Measurements from ENCODE around the gene MDH1B.
A peak's percentile ranks its signal among the peaks of the same experiment; 100 is the strongest.
"Not testable (repeated sequence)": the region's sequence is repeated elsewhere in the genome, so short reads cannot be mapped to it uniquely, and the experiment has no call there.

Gene MDH1B

DNA sequence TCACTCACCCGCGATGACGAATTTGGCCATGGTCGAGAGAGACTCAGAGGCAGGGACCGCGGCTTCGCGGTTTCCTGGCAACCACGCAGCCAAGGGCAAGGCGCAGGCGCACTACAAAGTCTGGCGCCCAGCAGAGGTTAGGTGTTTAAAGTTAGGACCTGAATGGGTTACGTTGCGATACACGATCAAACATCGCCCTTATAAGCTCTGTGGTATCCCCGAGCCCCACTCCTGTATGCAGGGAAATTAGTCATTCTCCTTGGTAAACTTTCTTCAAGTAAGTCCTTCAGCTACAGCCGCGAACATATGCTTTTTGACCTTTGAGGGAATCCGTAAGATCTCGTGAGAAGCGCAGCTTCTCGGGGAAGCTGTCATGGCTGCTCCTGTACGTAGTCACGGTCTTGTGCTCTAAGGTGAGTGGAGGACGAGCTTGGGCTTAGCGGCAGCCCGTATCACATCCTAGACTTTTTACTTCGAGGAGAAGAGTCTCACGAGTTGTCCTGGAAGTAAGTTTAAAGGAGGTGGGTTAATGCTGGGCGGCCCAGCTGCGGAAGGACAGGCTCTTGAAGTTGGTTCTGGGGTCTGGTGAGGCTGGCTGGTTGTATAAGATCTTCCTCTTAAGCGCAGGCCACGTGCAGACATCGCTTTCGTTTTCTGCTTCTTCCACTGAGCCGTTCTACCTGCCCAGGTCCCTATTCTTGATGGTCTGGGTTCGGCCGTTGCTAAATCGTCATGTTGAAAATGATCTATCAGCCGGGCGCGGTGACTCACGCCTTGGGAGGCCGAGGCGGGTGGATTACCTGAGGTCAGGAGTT, at the start of gene MDH1B, which contains the start of gene FASTKD2:
MDH1B (minus strand) TSS at position 87 of the 815 bp plus-strand sequence; CDS start at position 30, 57 bp downstream.
FASTKD2 (plus strand) TSS at position 365 of the 815 bp plus-strand sequence. CDS start 1,088 bp downstream, outside the sequence.
- DNase-seq, result peak; percentile 86

- DNase-seq, result no peak
These were observed 49.4 kb upstream of the MDH1B start for GRCh38 chr2:206814498-206814897.

DNA sequence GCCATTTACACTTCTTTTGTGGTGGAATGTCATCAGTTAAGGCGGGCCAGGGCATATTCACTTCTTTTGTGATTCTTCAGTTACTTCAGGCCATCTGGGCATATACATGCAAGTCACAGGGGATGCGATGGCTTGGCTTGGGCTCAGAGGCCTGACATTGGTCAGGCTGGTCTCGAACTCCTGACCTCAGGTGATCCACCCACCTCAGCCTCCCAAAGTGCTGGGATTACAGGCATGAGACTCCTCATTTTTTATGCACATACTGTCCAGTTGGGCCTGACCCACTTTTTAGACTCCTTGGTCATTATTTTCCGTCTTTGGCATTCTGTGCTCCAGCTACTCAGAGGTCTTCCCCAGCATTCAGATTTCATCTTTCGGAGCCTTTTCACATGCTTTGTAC, 47.3 kb upstream of the MDH1B start:
- DNase-seq, result not testable (repeated sequence)

DNA sequence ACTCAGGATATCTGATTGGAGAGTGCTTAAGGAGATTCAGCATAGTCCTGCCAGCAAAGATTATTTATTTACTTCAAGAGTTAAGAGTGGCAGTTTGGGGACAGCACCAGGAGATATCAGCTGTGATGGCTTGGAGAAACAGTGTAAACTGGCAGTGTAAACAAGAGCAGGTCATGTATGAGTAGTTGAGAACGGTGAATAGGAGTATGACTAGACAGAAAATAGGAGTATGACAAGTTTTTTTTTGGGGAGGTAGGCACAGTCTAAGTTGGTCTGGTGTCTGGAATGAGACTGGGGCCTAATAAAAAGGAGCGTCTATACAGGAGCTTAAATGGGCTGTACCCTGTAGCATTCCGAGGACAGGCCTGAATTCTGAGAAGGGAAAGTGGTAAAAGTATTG, 42.5 kb upstream of the MDH1B start:
- DNase-seq, result not testable (repeated sequence)

- DNase-seq, result peak; percentile 72
These were observed 40.9 kb upstream of the MDH1B start for GRCh38 chr2:206805887-206806607.

DNA sequence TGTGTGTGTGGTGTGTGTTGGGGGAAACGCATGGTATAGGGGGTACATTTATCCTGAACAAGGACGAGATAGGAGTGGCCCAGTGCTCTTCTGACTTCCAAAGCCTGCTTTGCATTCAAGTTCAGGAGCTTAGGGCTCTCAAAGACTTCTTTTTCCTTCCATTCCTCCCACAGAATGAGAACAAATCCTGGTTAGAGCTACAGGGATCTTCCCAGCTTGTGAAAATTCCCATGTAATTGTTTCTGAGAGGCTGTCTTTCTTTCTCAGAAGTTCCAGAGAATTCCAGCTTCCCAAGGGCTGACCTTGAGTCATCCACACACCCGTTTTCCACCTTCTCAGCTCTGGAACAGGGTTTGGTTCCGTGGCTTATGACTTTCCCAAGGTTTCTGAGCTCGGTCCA, 39.2 kb upstream of the MDH1B start:
- DNase-seq, result no peak

DNA sequence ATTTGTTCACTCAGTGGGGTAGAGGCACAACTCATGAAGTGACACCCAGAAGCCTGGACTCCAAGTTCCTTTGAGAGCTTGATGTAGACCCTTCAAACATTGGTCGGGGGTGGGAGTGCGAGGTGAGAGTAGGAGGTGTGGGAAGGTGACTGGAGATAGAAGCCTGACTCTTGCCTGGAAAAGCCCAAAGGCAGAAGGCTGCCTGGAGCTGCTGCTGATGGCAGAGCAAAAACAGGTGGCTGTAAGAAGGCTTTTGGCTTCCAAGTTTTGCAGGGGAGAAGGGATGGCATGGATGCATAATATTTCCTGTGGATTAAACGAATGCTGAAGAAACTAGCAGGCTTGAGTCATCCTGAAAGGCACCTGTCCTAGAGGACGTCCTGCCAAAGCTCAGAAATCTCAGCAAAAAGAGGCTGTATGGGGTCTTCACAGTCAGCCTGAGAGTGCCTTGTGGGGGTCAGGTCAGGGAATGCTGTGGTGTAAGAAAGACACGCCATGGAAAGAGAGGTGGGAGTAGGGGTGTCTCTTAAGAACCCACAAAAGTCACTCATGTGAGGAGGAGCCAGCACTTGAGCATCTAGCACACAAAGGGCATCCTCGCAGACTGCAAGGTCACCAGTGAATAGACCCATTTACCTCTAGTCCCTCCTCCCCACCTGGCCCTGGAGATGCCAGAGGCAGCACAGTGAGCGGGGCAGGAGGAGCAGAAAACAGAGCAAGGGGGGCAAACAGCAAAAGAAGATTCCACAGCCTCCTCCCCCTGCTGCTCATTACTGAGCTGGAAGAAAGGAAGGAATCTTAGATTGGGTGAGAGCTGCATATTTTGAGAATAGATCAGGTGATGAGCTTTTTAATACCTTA, 37.8 kb upstream of the MDH1B start:
- peak; percentile 22 for DNase-seq

- no peak for DNase-seq
These were observed 36.5 kb upstream of the MDH1B start for GRCh38 chr2:206801418-206802189.

- peak; percentile 75 for DNase-seq
These were observed 35.6 kb upstream of the MDH1B start for GRCh38 chr2:206800506-206801417.

GRCh38 chr2:206799083-206799482, 34.0 kb upstream of the MDH1B start:
- no peak for DNase-seq

GRCh38 chr2:206798000-206798399, 32.9 kb upstream of the MDH1B start:
- no peak for DNase-seq

GRCh38 chr2:206797376-206797775, 32.2 kb upstream of the MDH1B start:
- DNase-seq, result no peak

DNA sequence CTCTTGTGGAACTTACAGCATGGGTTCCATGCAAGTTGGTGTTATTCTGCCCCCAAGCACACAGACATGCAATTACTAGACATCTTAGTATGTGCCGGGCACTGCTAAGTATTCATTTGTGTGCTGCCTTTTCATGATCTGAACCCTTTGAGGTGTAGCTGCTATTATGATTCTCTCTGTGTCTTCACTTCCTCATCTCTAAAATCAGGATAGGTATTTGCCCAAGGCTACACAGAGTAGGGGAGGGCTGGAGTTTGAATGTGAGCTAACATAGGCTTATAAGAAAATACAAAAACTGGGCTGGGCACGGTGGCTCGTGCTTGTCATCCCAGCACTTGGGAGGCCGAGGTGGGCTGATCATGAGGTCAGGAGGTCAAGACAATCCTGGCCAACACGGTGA, 27.5 kb upstream of the MDH1B start:
- no peak for DNase-seq

DNA sequence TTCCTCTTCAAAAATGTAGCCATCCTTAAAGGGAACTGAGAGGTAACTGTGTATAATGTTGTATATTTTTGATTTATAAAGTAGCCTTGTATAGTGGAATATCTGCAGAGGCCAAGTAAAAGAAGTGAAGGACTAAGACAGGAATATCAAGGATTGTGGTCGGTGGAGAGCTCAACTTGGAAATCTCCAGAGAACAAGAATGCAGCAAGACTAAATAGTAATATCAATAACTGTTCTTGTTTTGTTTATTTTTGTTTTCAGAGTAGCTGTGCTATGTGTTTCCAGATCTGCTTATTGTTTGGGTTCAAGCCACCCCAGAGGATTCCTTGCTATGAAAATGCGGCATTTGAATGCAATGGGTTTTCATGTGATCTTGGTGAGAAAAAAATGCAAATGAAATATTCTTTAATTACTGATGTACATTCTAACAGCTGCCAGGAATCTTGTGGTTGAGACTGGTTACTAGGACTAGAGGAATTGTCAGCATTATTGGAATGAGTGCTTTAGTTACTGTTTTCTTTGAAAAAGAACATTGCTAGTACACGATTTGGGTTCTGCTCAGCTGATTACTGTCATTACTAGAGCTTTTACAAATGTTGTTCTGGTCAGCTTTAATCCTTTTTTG, 25.3 kb upstream of the MDH1B start:
- no peak for DNase-seq

GRCh38 chr2:206784559-206785353, 19.6 kb upstream of the MDH1B start:
- no peak for DNase-seq

DNA sequence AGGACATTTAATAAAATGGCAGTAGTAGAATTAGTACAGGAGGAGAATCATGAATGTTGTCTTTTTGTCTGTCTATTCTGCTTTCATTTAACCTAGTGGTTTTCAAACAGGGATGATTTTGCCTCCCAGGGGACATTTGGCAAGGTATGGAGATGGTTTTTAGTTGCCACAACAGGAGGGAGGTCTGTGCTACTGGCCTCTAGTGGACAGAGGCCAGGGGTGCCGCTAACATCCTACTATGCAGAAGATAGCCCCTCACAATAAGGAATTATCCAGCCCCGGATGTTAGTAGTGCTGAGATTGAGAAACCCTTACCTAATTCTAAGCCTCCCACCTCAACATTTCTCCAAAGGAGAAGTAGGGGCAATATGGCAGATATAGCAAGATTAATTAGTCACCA, 18.6 kb upstream of the MDH1B start:
- DNase-seq, result peak; percentile 7

DNA sequence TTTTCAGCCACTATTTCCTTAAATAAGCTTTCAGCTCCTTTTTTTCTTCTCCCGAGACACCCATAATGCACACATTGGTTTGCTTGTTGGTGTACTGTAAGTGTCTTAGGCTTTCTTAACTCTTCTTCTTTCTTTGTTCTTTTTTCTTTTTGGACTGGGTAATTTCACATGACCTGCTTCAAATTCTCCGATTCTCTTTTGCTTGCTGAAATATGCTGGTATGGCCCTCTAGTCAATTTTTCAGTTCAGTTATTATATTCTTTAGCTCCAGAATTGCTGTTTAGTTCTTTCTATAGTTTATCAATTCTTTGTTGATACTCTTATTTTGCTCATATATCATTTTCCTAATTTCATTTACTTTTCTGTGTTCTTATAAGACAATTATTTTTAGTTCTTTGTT, 15.5 kb upstream of the MDH1B start:
- no peak for DNase-seq

DNA sequence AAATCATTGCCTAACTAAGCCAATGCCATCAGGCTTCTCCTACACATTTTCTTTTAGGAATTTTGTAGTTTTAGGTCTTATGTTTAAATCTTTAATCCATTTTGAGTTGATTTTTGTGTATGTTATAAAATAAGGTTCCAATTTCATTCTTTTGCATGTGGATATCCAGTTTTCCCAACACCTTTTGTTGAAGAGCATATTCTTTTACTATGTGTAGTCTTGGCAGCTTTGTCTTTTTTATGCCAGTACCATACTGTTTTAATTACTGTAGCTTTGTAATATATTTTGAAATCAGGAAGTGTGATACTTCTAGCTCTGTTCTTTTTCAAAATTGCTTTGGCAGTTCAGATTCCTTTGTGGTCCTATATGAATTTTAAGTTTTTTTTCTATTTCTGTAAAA, 11.3 kb upstream of the MDH1B start:
- no peak for DNase-seq

- DNase-seq, result no peak
These were observed 9.7 kb upstream of the MDH1B start for GRCh38 chr2:206774871-206775270.

All from NCI-H69 (cell line).